T-helper 1 cell (primary cell): ENCODE measurements around the gene ERICH4.
"Not testable (repeated sequence)": the region's sequence is repeated elsewhere in the genome, so short reads cannot be mapped to it uniquely, and the experiment has no call there.

Experiments
- DNase-seq, 5 donors: peaks; one replicate each; pipeline ENCODE4 v3.0.0-alpha.2; 2012 to 2020

ERICH4 gene

DNA sequence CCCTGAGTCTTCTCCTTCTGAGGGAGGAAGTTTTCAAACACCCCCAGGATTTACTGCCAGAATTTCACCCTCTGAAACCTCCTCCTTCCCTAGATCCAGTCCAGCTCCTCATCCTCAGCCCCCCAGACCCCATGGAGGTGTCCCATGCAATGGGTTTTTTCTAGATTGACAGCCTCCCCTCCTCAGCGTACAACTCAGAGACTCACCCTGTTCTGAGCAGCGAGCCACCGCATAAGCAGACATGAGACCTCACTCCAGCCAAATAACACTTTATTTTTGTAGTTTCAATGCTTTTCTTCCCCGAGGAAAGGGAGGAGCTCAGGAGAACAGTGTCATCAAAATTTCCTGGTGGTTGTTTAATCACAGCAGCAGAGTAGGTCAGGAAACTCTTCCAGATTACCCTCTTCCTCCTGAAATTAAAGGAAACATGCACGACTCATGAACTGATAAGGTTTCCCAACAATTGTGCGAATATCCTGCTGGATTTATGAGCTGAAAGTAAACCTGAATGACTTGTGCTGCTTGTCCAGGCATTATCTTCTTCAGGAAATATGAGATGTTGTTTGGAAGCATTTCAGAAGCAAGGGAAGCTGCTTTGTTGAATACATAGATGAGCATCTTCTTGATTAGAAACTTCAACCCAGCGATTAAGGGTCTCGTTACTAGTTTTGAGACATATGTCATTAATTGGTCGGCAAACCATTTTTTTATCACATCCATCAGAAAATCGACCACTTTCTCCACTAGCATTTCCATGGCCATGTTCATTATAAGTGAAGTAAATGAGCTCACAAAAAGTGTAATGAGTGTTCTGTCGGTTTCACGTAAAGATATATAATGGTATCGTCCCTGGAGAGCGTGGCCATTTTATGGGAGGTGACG is 36.2 kb downstream of the ERICH4 start:
- no peak for DNase-seq

GRCh38 chr19:41479757-41480191 is 36.8 kb downstream of the ERICH4 start:
- no peak for DNase-seq

DNA sequence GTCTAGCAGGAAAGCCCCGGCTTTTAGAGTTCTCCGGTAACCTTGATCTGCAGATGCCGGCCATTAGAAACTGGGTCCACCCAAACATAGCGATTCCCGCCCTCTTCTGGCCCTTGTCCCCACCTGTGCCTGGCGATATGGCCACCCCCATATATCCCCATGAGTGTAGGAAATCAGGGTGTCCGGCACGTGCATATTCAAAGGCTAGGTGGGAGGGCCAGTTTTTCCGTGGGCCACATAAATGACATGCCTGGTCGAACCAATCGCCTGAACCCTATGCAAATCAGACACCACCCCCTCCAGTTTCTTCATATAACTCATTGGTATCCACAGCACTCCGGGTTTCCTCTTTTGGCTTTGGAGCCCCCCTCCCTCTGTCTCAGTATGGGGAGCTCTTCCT is 37.4 kb downstream of the ERICH4 start:
- DNase-seq: no peak

DNA sequence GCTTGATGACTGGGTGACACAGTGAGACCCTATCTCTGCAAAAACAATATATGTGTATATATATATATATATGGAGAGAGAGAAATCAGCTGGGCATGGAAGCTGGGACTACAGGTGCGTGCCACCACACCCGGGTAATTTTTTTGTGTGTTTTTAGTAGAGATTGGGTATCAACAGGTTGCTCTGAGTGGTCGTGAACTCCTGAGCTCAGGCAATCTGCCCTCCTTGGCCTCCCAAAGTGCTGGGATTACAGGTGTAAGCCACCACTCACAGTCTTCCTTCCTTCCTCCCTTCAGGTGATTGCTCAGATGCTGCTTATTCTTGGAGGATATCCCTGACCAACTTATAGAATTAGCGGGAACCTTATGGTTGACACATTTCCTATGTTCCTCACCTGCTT is 41.9 kb downstream of the ERICH4 start:
- no peak for DNase-seq

DNA sequence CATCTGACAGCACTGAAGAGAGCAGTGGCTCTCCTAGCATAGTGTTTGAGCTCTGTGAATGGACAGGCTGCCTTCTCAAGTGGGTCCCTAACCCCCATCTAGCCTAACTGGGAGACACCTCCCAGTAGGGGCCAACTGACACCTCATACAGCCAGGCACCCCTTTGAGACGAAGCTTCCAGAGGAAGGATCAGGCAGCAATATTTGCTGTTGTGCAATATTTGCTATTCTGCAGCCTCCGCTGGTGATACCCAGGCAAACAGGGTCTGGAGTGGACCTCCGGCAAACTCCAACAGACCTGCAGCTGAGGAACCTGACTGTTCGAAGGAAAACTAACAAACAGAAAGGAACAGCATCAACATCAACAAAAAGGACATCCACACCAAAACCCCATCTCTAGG is 44.0 kb downstream of the ERICH4 start:
- not testable (repeated sequence) for DNase-seq

DNA sequence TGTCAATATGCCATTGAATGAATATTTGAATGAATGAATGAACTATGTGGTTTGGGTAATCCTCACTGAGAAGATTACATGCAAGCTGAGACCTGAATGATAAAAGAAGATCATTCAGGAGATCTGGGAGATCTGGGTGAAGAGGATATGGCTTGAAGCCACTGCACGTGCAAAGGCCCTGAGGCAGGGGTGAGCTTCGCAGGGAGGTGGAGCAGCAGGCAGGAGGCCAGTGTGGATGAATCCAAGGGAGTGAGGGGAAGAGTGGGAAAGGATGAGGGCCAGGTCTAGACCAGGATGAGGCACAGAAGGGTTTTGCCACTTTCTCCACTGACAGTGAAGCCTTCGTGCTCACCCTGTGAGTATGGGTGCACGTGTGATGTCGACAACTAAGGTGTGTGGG is 49.9 kb downstream of the ERICH4 start:
- DNase-seq: no peak
